HG03159 (cell line): Measurements from ENCODE around the gene KHNYN.
"Not testable (repeated sequence)": the region's sequence is repeated elsewhere in the genome, so short reads cannot be mapped to it uniquely, and the experiment has no call there.

ENCODE experiments used
- ATAC-seq: cut with Tn5 transposase; IDR thresholded peaks from one replicate; pipeline ENCODE4 v1.9.1; 2021; ENCODE audit warnings: mild to moderate bottlenecking, moderate library complexity; ENCODE audit not compliant: unreplicated experiment

The KHNYN gene

DNA sequence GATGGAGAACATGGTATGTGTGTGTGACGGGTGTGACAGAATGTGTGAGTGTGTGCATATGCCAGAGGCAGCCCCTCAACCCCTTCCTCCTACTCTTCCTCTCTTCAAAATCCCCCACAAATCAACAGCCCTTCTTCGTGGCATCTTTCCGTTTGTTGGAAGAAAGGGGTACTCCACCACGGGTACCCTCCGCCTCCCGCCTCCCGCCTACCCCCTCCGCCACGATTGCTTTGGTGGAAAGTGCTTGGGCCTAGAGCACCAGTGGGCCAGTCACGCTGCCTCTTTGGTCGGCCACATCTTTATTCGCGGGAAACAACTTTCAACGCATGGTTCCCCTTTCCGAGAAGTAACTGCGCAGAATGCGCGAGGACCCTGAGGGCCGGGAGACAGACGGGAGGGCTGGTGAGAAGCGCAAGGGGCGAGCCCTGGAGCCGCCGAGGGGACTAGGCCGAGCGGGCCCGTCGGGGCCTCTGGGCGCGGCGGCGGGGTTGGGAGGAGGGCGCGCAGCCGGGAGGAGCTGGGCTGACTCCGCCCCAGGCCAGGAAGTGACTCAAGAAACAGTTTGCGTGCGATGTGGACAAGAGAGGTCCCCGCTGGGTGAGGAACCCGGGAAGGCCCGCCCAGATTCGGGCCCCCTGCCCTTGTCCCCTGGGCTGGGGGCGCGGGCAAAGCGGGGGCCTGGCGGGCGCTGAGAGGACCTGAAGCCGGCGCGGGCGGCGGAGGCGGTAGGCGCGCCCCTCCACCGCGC lies at the start of gene KHNYN, which contains the start of gene CBLN3:
TSS of gene KHNYN (plus strand) at position 560 of the 748 bp plus-strand sequence. CDS start 777 bp downstream, outside the sequence.
TSS of gene CBLN3 (minus strand) at position 274 of the 748 bp plus-strand sequence. CDS start 614 bp downstream, outside the sequence.
- ATAC-seq = peak; percentile 75

- no peak for ATAC-seq
Observed at GRCh38 chr14:24381363-24382063, 48.2 kb upstream of the KHNYN start.

GRCh38 chr14:24382064-24382371 lies 47.7 kb upstream of the KHNYN start:
- ATAC-seq = no peak

DNA sequence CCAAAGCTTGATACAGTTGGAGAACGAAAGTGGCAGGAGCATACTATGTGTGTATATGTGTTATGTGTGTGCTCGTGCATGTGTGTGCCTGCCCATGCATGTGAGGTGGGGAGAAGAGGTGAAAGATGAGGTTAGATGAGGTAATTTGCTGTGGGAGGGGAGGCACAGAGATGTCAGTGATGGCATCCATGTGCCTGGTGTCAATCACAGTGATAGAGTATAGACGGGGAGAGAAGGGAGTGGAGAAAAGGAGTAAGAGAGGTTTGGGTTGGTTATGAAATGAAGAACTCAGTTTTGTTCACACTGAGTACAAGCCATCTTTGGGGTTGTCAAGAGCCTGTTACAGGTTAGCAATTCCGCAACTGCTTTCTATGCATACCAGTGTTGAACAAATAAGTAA lies 45.6 kb upstream of the KHNYN start:
- ATAC-seq = no peak

GRCh38 chr14:24385524-24385923 lies 44.2 kb upstream of the KHNYN start:
- no peak for ATAC-seq

DNA sequence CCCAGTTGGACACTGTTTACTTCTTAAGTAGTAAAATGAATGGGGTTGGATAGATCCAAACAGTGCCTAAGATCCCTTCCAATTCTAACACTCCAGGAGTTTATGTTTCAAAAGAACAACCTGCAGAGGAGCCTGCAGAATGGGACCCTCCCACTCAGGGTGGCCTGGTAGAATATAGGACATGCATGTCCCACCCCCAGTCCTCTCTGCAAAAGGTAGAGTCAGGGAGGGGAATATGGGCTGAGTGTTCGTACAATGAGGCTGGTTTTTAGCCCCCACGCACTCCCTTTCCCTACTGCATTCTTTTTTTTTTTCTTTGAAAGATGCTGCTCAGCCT lies 42.8 kb upstream of the KHNYN start:
- no peak for ATAC-seq

DNA sequence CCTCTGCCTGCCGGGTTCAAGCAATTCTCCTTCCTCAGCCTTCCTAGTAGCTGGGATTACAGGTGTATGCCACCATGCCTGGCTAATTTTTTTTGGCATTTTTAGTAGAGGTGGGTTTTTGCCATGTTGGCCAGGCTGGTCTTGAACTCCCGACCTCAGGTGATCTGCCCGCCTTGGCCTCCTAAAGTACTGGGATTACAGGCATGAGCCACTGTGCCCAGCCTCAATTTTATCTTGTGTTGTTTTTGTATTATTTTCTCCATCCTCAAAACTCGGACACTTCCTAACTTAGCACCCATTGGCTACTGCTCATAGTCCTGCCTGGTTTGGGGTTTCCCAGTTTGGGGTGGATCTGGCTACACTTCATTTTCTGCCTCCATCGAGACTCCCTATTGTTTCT lies 42.2 kb upstream of the KHNYN start:
- ATAC-seq = not testable (repeated sequence)

- ATAC-seq = no peak
Observed at GRCh38 chr14:24388474-24389179, 41.1 kb upstream of the KHNYN start.

DNA sequence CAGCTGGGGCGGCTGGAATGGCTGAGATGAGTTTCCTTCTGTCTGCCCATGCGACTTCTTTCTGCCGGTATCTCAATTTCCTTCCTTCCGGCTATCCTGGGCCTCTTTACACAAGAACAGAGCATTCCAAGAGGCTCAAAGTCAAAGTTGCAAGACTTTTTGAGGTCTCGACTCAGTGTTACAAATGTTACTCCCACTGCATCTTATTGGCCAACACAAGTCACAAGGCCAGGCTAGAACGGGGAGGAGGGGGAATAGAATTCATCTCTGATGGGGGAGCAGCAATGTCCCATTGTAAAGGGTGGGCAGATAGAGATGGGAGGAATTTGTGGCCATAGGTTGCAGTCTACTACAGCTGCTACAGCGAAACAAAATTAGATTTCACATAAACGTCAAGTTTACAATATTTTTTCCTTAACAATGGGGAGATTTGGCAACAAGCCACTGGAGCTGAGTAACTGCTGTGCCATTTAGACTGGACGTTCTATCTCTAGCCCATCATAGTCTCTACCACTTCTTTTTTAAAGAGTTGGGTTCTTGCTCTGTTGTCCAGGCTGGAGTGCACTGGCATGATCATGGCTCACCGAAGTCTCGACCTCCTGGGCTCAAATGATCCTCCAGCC lies 40.4 kb upstream of the KHNYN start:
- ATAC-seq = no peak

GRCh38 chr14:24390701-24391468 lies 38.9 kb upstream of the KHNYN start:
- no peak for ATAC-seq

DNA sequence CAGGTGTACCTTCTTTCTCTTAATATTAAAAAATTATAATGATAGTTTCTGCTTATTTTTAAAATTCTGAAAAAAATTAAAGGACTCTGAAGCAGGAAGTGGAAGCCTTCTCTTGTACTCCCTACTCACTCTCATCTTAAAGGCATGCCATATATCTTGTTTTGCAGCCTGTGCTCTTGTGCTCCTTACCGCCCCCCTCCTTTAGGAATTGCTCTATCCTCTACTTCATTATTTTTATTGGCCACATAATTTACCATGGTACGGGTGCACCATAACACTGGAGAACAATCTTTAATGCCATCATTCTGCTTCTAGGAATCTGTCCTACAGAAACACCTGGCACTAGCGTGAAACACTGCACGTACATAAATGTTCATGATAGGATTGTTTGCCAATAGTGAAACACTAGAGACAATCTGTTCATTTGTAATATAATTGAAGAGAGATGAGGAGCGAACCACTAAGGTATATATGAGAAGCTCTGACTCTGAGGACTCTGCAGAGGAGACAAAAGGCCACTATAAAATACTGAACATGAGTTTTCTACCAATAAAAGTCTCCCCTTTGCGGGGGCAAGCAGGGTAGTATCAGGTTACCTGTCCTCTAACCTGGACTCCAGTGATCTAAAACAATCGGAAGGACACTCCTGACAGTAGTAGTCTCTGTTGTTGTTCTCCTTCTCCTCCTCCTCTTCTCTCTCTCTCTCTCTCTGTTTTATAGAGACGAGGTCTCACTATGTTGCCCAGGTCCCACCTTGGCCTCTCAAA lies 37.2 kb upstream of the KHNYN start:
- ATAC-seq = no peak

DNA sequence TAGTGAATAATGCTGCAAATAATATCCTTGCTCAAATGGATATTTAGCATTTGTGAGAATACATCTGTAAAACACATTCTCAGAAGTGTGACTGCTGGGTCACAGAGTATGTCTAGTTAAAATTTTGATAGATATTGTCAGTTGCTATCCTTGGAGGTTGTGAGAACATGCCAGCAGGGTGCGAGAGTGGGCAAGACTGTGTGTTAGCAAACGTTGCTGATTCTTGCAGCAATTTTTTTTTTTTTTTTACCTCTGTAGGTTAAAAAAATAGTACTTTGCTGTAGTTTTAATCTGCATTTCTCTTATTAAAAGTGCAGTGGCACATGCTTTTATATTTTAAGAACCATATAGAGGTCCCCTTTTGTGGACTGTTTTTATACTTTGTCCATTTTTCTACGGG lies 35.5 kb upstream of the KHNYN start:
- no peak for ATAC-seq

- no peak for ATAC-seq
Observed at GRCh38 chr14:24395609-24396582, 33.9 kb upstream of the KHNYN start.

GRCh38 chr14:24397639-24398292 lies 32.0 kb upstream of the KHNYN start:
- no peak for ATAC-seq

DNA sequence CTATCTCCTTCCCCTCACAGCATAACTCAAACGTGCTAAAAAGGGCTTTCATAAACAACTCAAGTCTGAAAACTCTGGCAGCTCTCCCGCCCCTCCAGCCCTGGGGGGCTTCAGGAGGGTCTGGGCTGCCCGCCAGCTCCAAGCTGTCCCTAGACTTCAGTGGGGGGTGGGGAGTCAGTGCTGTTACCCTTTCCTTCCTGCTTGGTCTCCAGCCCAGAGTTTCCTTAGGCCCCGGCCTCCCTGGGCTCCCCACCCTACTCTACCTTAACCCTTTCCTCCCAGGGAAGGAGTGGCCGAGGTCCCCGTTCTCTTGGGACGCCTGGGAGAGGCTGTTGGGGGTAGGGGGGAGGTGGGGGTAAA lies 31.5 kb upstream of the KHNYN start:
- ATAC-seq = no peak

GRCh38 chr14:24398653-24399446 lies 30.9 kb upstream of the KHNYN start, which contains the start of gene NYNRIN:
TSS of gene NYNRIN (plus strand) at chr14:24399003. CDS start at chr14:24399247, 244 bp downstream.
- no peak for ATAC-seq

GRCh38 chr14:24399447-24399822 lies 30.3 kb upstream of the KHNYN start:
- no peak for ATAC-seq
